ENCODE data around the gene ARL6IP1. TPM values are rescaled to one million over a fixed set of nuclear protein-coding genes. Genes with fewer than 3 reads are reported as not detected.

ARL6IP1 gene
- total RNA-seq (2021) (137 to 172 TPM (median 151 TPM) in 3 replicates), Bru-seq, nascent RNA (percentile 99 among the genes with signal in this experiment)
- long read RNA-seq, experiment 1, transcript ARL6IP1-201 (6 exons, 2,409 nt), result major isoform, 1,663 of 1,705 reads
- long read RNA-seq, experiment 1, partial matches to known transcripts, result 19 of 1,705 reads
- long read RNA-seq, experiment 1, other reads (novel, unspliced or antisense), result 20 of 1,705 reads
- long read RNA-seq, experiment 2, transcript ARL6IP1-201 (6 exons, 2,409 nt), result major isoform, 117 of 140 reads
- long read RNA-seq, experiment 2, partial matches to known transcripts, result 14 of 140 reads
- long read RNA-seq, experiment 2, other reads (novel, unspliced or antisense), result 9 of 140 reads
- long read RNA-seq, experiment 3, transcript ARL6IP1-201 (6 exons, 2,409 nt), result major isoform, 1,163 of 1,192 reads
- long read RNA-seq, experiment 3, partial matches to known transcripts, result 8 of 1,192 reads
- long read RNA-seq, experiment 3, other reads (novel, unspliced or antisense), result 19 of 1,192 reads

GRCh38 chr16:18801145-18801972, at the start of gene ARL6IP1:
Gene ARL6IP1 (minus strand): TSS chr16:18801549. CDS start chr16:18801466, 83 bp downstream.
- Mint-ChIP-seq H3K36me3 (peaks cover 20% of the 10 kb centered on the region), H3K27ac (peak within 1 kb of the TSS; percentile 100), H3K27me3 (ENCODE audit: low read depth) (no peaks in the 10 kb centered on the region), H3K4me1 (peaks cover 51% of the 10 kb centered on the region), H3K4me3 (peak within 1 kb of the TSS; percentile 88), H3K9me3 (no peaks in the 10 kb centered on the region)
- POLR2A ChIA-PET, result interaction anchor here (0.5 to 5.2 kb wide), 13 partner anchors 9 to 1668 kb away, joined by 3 to 60 read pairs (median 3); partner anchors contain the start of genes COQ7, RPS15A and TMC7
- CTCF ChIA-PET, result interaction anchor here (0.6 to 2.3 kb wide), 23 partner anchors 10 to 204 kb away, joined by 3 to 40 read pairs (median 4); partner anchors contain the start of genes RPS15A, SMG1 and TMC7
- DNase-seq (ENCODE audit: low spot score) (peak; percentile 99), ATAC-seq (peak; percentile 98)
- TF ChIP-seq ZSCAN18 (CRISPR knock-in tag; IDR thresholded peaks at IDR 0.05) (no peak), TEAD1 (CRISPR knock-in tag; IDR thresholded peaks at IDR 0.05) (peak; percentile 63), ZNF532 (CRISPR knock-in tag; IDR thresholded peaks at IDR 0.05; ENCODE audit: borderline replicate concordance) (peak; percentile 84), MYBL2 (CRISPR knock-in tag; IDR thresholded peaks at IDR 0.05) (peak; percentile 100), USF1 (CRISPR knock-in tag; IDR thresholded peaks at IDR 0.05) (no peak; the same call in 1 of the 2 replicates), ATF2 (CRISPR knock-in tag; IDR thresholded peaks at IDR 0.05; ENCODE audit: borderline replicate concordance, low read depth) (no peak), RELA (CRISPR knock-in tag; IDR thresholded peaks at IDR 0.05; ENCODE audit: borderline replicate concordance) (0 out of 2 replicates have a peak, but pooled peaks have one; percentile 35), NR2C2 (CRISPR knock-in tag; IDR thresholded peaks at IDR 0.05) (peak; percentile 72; the same call in 1 of the 2 replicates), IRF1 (CRISPR knock-in tag; IDR thresholded peaks at IDR 0.05) (0 out of 2 replicates have a peak, but pooled peaks have one; percentile 74), AR (CRISPR knock-in tag; IDR thresholded peaks at IDR 0.05) (0 out of 2 replicates have a peak, but pooled peaks have one; percentile 73), CREM (CRISPR knock-in tag; IDR thresholded peaks at IDR 0.05) (peak; percentile 69; the same call in 1 of the 2 replicates), KAT7 (CRISPR knock-in tag; IDR thresholded peaks at IDR 0.05; ENCODE audit: borderline replicate concordance) (0 out of 2 replicates have a peak, but pooled peaks have one; percentile 36), ARID4B (CRISPR knock-in tag; IDR thresholded peaks at IDR 0.05; ENCODE audit: borderline replicate concordance) (peak; percentile 53; the same call in 1 of the 2 replicates), ZBTB43 (CRISPR knock-in tag; IDR thresholded peaks at IDR 0.05) (peak; percentile 75; the same call in 1 of the 2 replicates)
